8988T (cell line): ENCODE measurements around the gene SPEN.
"Not testable (repeated sequence)": the region's sequence is repeated elsewhere in the genome, so short reads cannot be mapped to it uniquely, and the experiment has no call there.

Experiments used
- DNase-seq: peaks from one replicate; pipeline ENCODE4 v3.0.0; 2011

Gene SPEN

GRCh38 chr1:15835205-15835740, 12.2 kb upstream of the SPEN start:
- no peak for DNase-seq

- peak; percentile 78 for DNase-seq
These were observed 11.6 kb upstream of the SPEN start for GRCh38 chr1:15835741-15836510.

GRCh38 chr1:15836511-15836771, 11.1 kb upstream of the SPEN start:
- DNase-seq: not testable (repeated sequence)

- no peak for DNase-seq
These were observed 10.5 kb upstream of the SPEN start for GRCh38 chr1:15836772-15837669.

- DNase-seq: no peak
These were observed 9.6 kb upstream of the SPEN start for GRCh38 chr1:15837931-15838330.

- no peak for DNase-seq
These were observed 8.8 kb upstream of the SPEN start for GRCh38 chr1:15838721-15839120.

GRCh38 chr1:15843826-15844572, 3.5 kb upstream of the SPEN start:
- DNase-seq: no peak

- DNase-seq: not testable (repeated sequence)
These were observed 1.5 kb upstream of the SPEN start for GRCh38 chr1:15846056-15846455.

- no peak for DNase-seq
These were observed 311 bp downstream of the SPEN start for GRCh38 chr1:15847893-15848142.

GRCh38 chr1:15848143-15848928, 829 bp downstream of the SPEN start:
- no peak for DNase-seq

GRCh38 chr1:15848929-15849774, 1.6 kb downstream of the SPEN start:
- DNase-seq: no peak

GRCh38 chr1:15849775-15850324, 2.3 kb downstream of the SPEN start:
- DNase-seq: no peak

GRCh38 chr1:15850471-15851001, 3.0 kb downstream of the SPEN start:
- no peak for DNase-seq

GRCh38 chr1:15851210-15852035, 3.9 kb downstream of the SPEN start:
- no peak for DNase-seq

GRCh38 chr1:15852036-15852827, 4.7 kb downstream of the SPEN start:
- no peak for DNase-seq

GRCh38 chr1:15852828-15853302, 5.4 kb downstream of the SPEN start:
- DNase-seq: no peak

GRCh38 chr1:15856888-15857287, 9.4 kb downstream of the SPEN start:
- no peak for DNase-seq

GRCh38 chr1:15858069-15858670, 10.7 kb downstream of the SPEN start:
- DNase-seq: no peak
